AG04450 (cell line): ENCODE data around the gene BMP7. TPM values are rescaled to one million over a fixed set of nuclear protein-coding genes. Genes with fewer than 3 reads are reported as not detected.

Experiments used
- CTCF ChIA-PET: fragments of 300-600, 350-600 bp; formaldehyde crosslinking; extraction: SDS; loops from one replicate; lab custom pipeline; 2022; ENCODE audit warnings: antibody characterized with exemption, inconsistent platforms; lab: Charles Lee
- POLR2A ChIA-PET: fragments of 350-600 bp; formaldehyde crosslinking; extraction: SDS; loops from one replicate; lab custom pipeline; 2021; ENCODE audit warnings: antibody characterized with exemption, inconsistent platforms; lab: Yijun Ruan, JAX
- DNase-seq: peaks from one replicate; pipeline ENCODE4 v3.0.0-alpha.2; 2011; ENCODE audit warnings: low read depth, low spot score
- H3K27ac ChIP-seq: one replicate; pipeline ENCODE4 v1.5.1; 2012; ENCODE audit warnings: low read depth, low read length, control low read depth
- H3K27me3 ChIP-seq: one replicate; pipeline ENCODE4 v1.6.0; 2012; ENCODE audit warnings: low read length; ENCODE audit not compliant: control insufficient read depth, insufficient read depth
- H3K4me3 ChIP-seq: 2 replicates; pipeline ENCODE4 v1.5.1; 2011; ENCODE audit warnings: mild to moderate bottlenecking, low read depth, low read length, control low read depth
- H3K9me3 ChIP-seq: 2 replicates; pipeline ENCODE4 v1.5.1; 2012; ENCODE audit warnings: low read length; ENCODE audit not compliant: control insufficient read depth, insufficient read depth
- CTCF ChIP-seq: IDR thresholded peaks from 2 replicates; pipeline ENCODE4 v1.5.1; 2011; ENCODE audit warnings: low read depth, low read length, control low read depth, inconsistent platforms
- polyA plus RNA-seq: library from polyadenylated mRNA; depleted of rRNA; stranded (reverse); fragments of >200 nt; gene quantifications from 2 replicates; pipeline ENCODE4 v1.2.3, GENCODE V29; 2011

The BMP7 gene
- polyA plus RNA-seq, 1 experiment: not detected

DNA sequence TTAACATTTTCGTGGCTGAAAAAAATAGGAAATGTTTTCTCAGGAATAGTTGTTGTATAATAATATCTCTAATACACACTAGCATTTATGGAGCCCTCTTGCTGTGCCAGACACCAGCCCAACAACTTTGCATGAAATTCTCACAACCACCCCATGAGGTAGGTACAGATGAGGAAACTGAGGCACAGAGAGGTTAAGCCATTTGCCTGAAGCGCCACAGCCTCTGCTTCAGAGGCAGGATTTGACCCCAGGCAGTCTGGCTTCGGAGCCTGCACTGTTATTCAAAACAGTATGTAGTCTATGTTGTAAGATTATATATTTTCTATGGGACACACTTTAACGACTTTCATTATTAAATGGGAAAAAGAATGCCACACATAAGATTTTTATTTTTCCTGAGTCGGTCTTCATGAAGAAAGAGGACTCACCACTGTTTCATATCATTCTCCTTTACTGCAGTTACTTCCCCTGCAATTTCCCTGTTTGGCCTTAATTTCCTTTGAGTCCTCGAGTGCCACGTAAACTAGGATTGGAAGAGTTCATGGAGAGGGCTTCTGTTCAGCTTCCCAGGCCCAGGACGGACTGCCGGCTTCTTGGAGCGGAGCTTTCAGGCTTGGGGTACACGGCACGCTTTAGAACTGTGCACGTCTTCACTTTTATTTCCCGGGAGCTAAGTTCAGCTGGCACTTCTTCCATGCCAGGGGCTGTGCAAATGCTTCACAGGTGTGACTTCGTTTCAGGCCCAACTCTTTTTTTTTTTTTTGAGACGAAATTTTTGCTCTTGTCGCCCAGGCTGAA lies 128.0 kb downstream of the BMP7 start:
- no peak overlapping the region for H3K27ac ChIP-seq
- H3K9me3 ChIP-seq: peaks cover 6% of the 10 kb centered on the region; the same call in 1 of the 2 replicates
- DNase-seq: no peak
- no peak overlapping the region for H3K4me3 ChIP-seq
- H3K27me3 ChIP-seq: no peaks in the 10 kb centered on the region
- TF ChIP-seq CTCF: no peak
- ChIA-PET CTCF (no interaction called here), POLR2A (no interaction called here)

- no peak for DNase-seq
- Histone ChIP-seq H3K27ac (no peak overlapping the region), H3K4me3 (no peak overlapping the region), H3K27me3 (no peaks in the 10 kb centered on the region), H3K9me3 (peaks cover 6% of the 10 kb centered on the region; the same call in 1 of the 2 replicates)
- TF ChIP-seq CTCF: no peak
- ChIA-PET POLR2A (no interaction called here), CTCF (no interaction called here)
Observed at GRCh38 chr20:57137676-57138075, 128.8 kb downstream of the BMP7 start.

GRCh38 chr20:57136734-57137133 lies 129.7 kb downstream of the BMP7 start:
- Histone ChIP-seq H3K9me3 (peaks cover 6% of the 10 kb centered on the region), H3K27me3 (no peaks in the 10 kb centered on the region), H3K27ac (no peak overlapping the region), H3K4me3 (no peak overlapping the region)
- DNase-seq: no peak
- TF ChIP-seq CTCF: no peak
- POLR2A ChIA-PET: no interaction called here
- CTCF ChIA-PET: no interaction called here

DNA sequence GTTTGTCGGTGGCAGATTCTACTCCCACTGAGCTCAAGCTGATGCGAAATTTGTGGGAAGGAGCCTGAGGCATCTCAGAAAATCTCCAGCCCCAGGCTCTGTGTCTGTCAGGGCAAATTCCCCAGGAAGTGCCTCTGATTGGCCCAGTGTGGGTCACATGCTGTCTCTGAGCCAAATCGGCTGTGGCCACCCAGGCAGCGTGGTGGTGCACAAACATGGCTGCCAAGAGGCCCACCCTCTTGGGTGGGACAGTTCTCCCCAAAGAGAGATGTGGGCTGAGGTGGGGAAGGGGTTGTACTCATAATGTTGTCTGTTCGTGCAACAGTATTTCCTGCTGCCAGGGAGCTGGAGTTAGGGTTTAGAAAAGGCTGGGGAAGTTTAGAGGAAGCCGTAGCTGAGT lies 130.6 kb downstream of the BMP7 start:
- peaks cover 6% of the 10 kb centered on the region for H3K9me3 ChIP-seq
- no peak overlapping the region for H3K27ac ChIP-seq
- no peak for TF ChIP-seq CTCF
- POLR2A ChIA-PET: no interaction called here
- H3K27me3 ChIP-seq: no peaks in the 10 kb centered on the region
- no peak overlapping the region for H3K4me3 ChIP-seq
- DNase-seq: no peak
- CTCF ChIA-PET: no interaction called here

DNA sequence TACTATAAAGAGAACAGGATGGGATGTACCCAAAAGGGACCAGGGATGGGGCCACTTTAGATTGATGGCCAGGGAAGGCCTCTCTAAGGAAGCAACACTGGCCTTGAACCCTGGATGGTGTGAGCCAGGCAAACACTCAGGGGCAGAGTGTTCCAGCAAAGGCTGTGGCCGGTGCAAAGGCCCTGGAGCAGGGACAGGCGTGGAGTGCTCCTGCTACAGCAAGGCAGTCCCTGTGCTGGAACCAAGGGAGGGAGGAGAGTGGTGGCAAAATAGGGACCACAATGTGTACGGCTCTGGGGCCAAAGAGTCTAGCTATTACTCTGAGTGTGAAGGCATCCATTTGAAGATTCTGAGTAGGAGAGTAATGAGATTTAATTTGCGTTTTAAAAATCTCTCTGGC lies 131.6 kb downstream of the BMP7 start:
- POLR2A ChIA-PET: no interaction called here
- Histone ChIP-seq H3K27me3 (no peaks in the 10 kb centered on the region), H3K27ac (no peak overlapping the region), H3K9me3 (peaks cover 6% of the 10 kb centered on the region), H3K4me3 (no peak overlapping the region)
- CTCF ChIA-PET: no interaction called here
- DNase-seq: no peak
- TF ChIP-seq CTCF: no peak
